Measurements from ENCODE around the gene DDX28. TPM values are rescaled to one million over a fixed set of nuclear protein-coding genes. Genes with fewer than 3 reads are reported as not detected.
"Not testable (repeated sequence)": the region's sequence is repeated elsewhere in the genome, so short reads cannot be mapped to it uniquely, and the experiment has no call there.

Gene DDX28
- total RNA-seq, 1 donor from 2014 or later: 11.2 TPM

GRCh38 chr16:68035227-68035626, 12.2 kb upstream of the DDX28 start:
- no peak for DNase-seq

GRCh38 chr16:68033101-68033500, 10.1 kb upstream of the DDX28 start:
- no peak for DNase-seq

- DNase-seq: no peak
Measured at GRCh38 chr16:68031951-68032350, 8.9 kb upstream of the DDX28 start.

GRCh38 chr16:68030108-68030507, 7.1 kb upstream of the DDX28 start:
- not testable (repeated sequence) for DNase-seq

GRCh38 chr16:68028996-68029395, 6.0 kb upstream of the DDX28 start:
- DNase-seq: no peak

GRCh38 chr16:68022278-68022727, 729 bp downstream of the DDX28 start:
- no peak for DNase-seq

- no peak for DNase-seq
Measured at GRCh38 chr16:68021490-68021889, 1.5 kb downstream of the DDX28 start.

GRCh38 chr16:68019167-68019680, 3.8 kb downstream of the DDX28 start:
- DNase-seq: no peak

GRCh38 chr16:68015681-68016080, 7.4 kb downstream of the DDX28 start, which contains the start of gene DPEP2NB:
DPEP2NB (minus strand) TSS chr16:68015911; CDS start chr16:68015770, 141 bp downstream.
- DNase-seq: no peak

- DNase-seq: no peak
Measured at GRCh38 chr16:68013440-68013839, 9.6 kb downstream of the DDX28 start.

GRCh38 chr16:68009872-68010271, 13.2 kb downstream of the DDX28 start:
- DNase-seq: not testable (repeated sequence)

- DNase-seq: no peak
Measured at GRCh38 chr16:68009157-68009735, 13.8 kb downstream of the DDX28 start.

GRCh38 chr16:68005786-68006286, 17.2 kb downstream of the DDX28 start:
- no peak for DNase-seq

GRCh38 chr16:68005211-68005610, 17.8 kb downstream of the DDX28 start:
- no peak for DNase-seq

- no peak for DNase-seq
Measured at GRCh38 chr16:68003031-68003430, 20.0 kb downstream of the DDX28 start.

- no peak for DNase-seq
Measured at GRCh38 chr16:68000450-68000849, 22.6 kb downstream of the DDX28 start.

- DNase-seq: no peak
Measured at GRCh38 chr16:67999985-68000384, 23.0 kb downstream of the DDX28 start.

GRCh38 chr16:67998779-67999688, 24.0 kb downstream of the DDX28 start, which contains the start of gene DPEP2:
DPEP2 (minus strand) TSS chr16:67999484; CDS start chr16:67993212, 6,272 bp downstream.
- not testable (repeated sequence) for DNase-seq

- DNase-seq: not testable (repeated sequence)
Measured at GRCh38 chr16:67998231-67998778, 24.7 kb downstream of the DDX28 start.

- no peak for DNase-seq
Measured at GRCh38 chr16:67996666-67997065, 26.4 kb downstream of the DDX28 start.

GRCh38 chr16:67995423-67995822, 27.6 kb downstream of the DDX28 start:
- DNase-seq: no peak

- not testable (repeated sequence) for DNase-seq
Measured at GRCh38 chr16:67994040-67994408, 29.0 kb downstream of the DDX28 start.
